Endothelial cell of umbilical vein (primary cell): Measurements from ENCODE around the gene SLC34A1. TPM values are rescaled to one million over a fixed set of nuclear protein-coding genes. Genes with fewer than 3 reads are reported as not detected.

Source experiments
- BruUV-seq: library from RNA; stranded (reverse); fragments of 400-500 nt; replicated peaks from 2 replicates; lab custom pipeline; 2021; lab: Mats Ljungman, UMichigan
- CTCF ChIA-PET: fragments of 300-600, 350-600 bp; sonication (Branson Sonifier 250); formaldehyde crosslinking; loops from one replicate; lab custom pipeline; 2021; ENCODE audit warnings: antibody characterized with exemption, inconsistent platforms; lab: Charles Lee
- POLR2A ChIA-PET: fragments of 300-600, 350-600 bp; sonication (Branson Sonifier 250); formaldehyde crosslinking; loops from one replicate; lab custom pipeline; 2021; ENCODE audit warnings: antibody characterized with exemption, inconsistent platforms; lab: Charles Lee
- DNase-seq: peaks from one replicate; pipeline ENCODE4 v3.0.0-alpha.2; 2011; ENCODE audit warnings: low read depth, low spot score
- FAIRE-seq: peaks from 2 replicates; lab custom pipeline; 2011; peaks lifted over from hg19 to GRCh38; lab: Jason Lieb, UNC
- H2AFZ ChIP-seq: 2 replicates; pipeline ENCODE4 v1.6.0; 2012; ENCODE audit warnings: low read depth, low read length, control low read depth, inconsistent platforms
- H3K27ac ChIP-seq: 2 replicates; pipeline ENCODE4 v1.5.1; 2011; ENCODE audit warnings: low read depth, mild to moderate bottlenecking, control low read depth, low read length, moderate library complexity; ENCODE audit not compliant: insufficient read depth
- H3K27me3 ChIP-seq, 2 experiments: 2 replicates each; pipeline versions ENCODE4 v1.6.0 to v1.6.1; 2011; ENCODE audit warnings: low read length in 2 of 2, mixed read lengths in 1 of 2; ENCODE audit not compliant: control insufficient read depth in 2 of 2, insufficient read depth in 2 of 2
- H3K36me3 ChIP-seq, 2 experiments: 2 replicates in 1 of 2; 3 replicates in 1 of 2; pipeline ENCODE4 v1.5.1; 2011; ENCODE audit warnings: low read length in 2 of 2, mild to moderate bottlenecking in 1 of 2, moderate library complexity in 1 of 2; ENCODE audit not compliant: control insufficient read depth in 2 of 2, insufficient read depth in 2 of 2; ENCODE audit errors: extremely low read depth in 1 of 2
- H3K4me1 ChIP-seq: 3 replicates; pipeline ENCODE4 v1.5.1; 2011; ENCODE audit warnings: mild to moderate bottlenecking, low read length; ENCODE audit not compliant: control insufficient read depth, insufficient read depth; ENCODE audit errors: extremely low read depth
- H3K4me2 ChIP-seq: 2 replicates; pipeline ENCODE4 v1.6.1; 2011; ENCODE audit warnings: low read length, control low read depth, mixed read lengths; ENCODE audit not compliant: insufficient read depth
- H3K4me3 ChIP-seq, 3 experiments: fragments of 200-600 bp in 1 of 3; sonication (generic), shearing (Covaris generic) in 1 of 3; replicated peaks in 1 of 3; 2 replicates each; pipeline ENCODE4 v1.5.1; 2011 to 2016; ENCODE audit warnings: control low read depth in 3 of 3, low read length in 3 of 3, mild to moderate bottlenecking in 2 of 3, inconsistent platforms in 1 of 3, low read depth in 1 of 3, moderate library complexity in 1 of 3; ENCODE audit not compliant: insufficient read depth in 1 of 3
- H3K79me2 ChIP-seq: 2 replicates; pipeline ENCODE4 v1.6.0; 2012; ENCODE audit warnings: low read length, inconsistent platforms; ENCODE audit not compliant: control insufficient read depth, insufficient read depth
- H3K9ac ChIP-seq: replicated peaks from 2 replicates; pipeline ENCODE3; 2011; ENCODE audit warnings: low read length, control low read depth; ENCODE audit not compliant: insufficient read depth; ENCODE audit errors: extremely low read depth
- H3K9me1 ChIP-seq: replicated peaks from 3 replicates; pipeline ENCODE4 v1.6.0; 2011; ENCODE audit warnings: mild to moderate bottlenecking, low read length; ENCODE audit not compliant: control insufficient read depth, insufficient read depth; ENCODE audit errors: extremely low read depth
- H3K9me3 ChIP-seq: replicated peaks from 2 replicates; pipeline ENCODE4 v1.5.1; 2012; ENCODE audit warnings: low read length, inconsistent platforms; ENCODE audit not compliant: control insufficient read depth, insufficient read depth
- H4K20me1 ChIP-seq: replicated peaks from 2 replicates; pipeline ENCODE3; 2011; ENCODE audit warnings: mild to moderate bottlenecking, low read length; ENCODE audit not compliant: control insufficient read depth, insufficient read depth; ENCODE audit errors: extremely low read depth
- EZH2 ChIP-seq: IDR thresholded peaks from 2 replicates; pipeline ENCODE4 v1.6.1; 2012; ENCODE audit warnings: borderline replicate concordance, low read depth, mild to moderate bottlenecking, moderate library complexity, low read length, inconsistent platforms; ENCODE audit not compliant: severe bottlenecking
- FOS ChIP-seq: IDR thresholded peaks from 2 replicates; pipeline ENCODE4 v1.6.1; 2011; ENCODE audit warnings: mild to moderate bottlenecking, low read length, moderate library complexity, borderline replicate concordance; ENCODE audit not compliant: insufficient read depth
- JUN ChIP-seq: IDR thresholded peaks from 2 replicates; pipeline ENCODE4 v1.6.1; 2011; ENCODE audit warnings: borderline replicate concordance, low read depth; ENCODE audit not compliant: insufficient read length, insufficient read depth
- POLR2A ChIP-seq: IDR thresholded peaks from 2 replicates; pipeline ENCODE4 v1.6.1; 2012; ENCODE audit warnings: low read depth, mild to moderate bottlenecking, control low read depth, low read length
- POLR2AphosphoS5 ChIP-seq: IDR thresholded peaks from 2 replicates; pipeline ENCODE4 v1.6.1; 2012; ENCODE audit warnings: low read depth, mild to moderate bottlenecking, control low read depth, low read length, moderate library complexity; ENCODE audit not compliant: insufficient read depth
- dilution Hi-C: fragments of 300-500 bp; cut with MboI; formaldehyde crosslinking; loops from one replicate; pipeline ENCODE4 v1.15.0; 2019; ENCODE audit warnings: low sequenced_read_pairs; ENCODE audit not compliant: extremely low pct_ligation_motif_present
- intact Hi-C: fragments of 100-400 bp; cut with micrococcal nuclease; formaldehyde crosslinking; loops from one replicate; pipeline ENCODE4 v1.10.0; 2022
- polyA plus RNA-seq, 4 experiments: library from polyadenylated mRNA; depleted of rRNA in 3 of 4; stranded (reverse) in 3 of 4; unstranded in 1 of 4; fragments of >200 nt; gene quantifications; 2 replicates each; pipeline versions ENCODE4 v1.2.1 to v1.2.3, GENCODE V29; 2011 to 2012; ENCODE audit warnings: missing spikeins in 1 of 4
- total RNA-seq: library from RNA; stranded (reverse); gene quantifications from 2 replicates; pipeline ENCODE4 v1.2.3, GENCODE V29; 2021
- TF ChIP-seq, protein P1 (sequence below): IDR thresholded peaks from 2 replicates; pipeline ENCODE4 v1.6.1; 2011; ENCODE audit not compliant: insufficient read depth, insufficient read length
- TF ChIP-seq, protein P2 (sequence below), 2 donors: IDR thresholded peaks; 1 replicate in 1 of 2; 2 replicates in 1 of 2; pipeline ENCODE4 v1.5.1; 2011; ENCODE audit warnings: low read length in 2 of 2, mild to moderate bottlenecking in 2 of 2, moderate library complexity in 2 of 2, control low read depth in 1 of 2, inconsistent platforms in 1 of 2, low read depth in 1 of 2; ENCODE audit not compliant: insufficient read depth in 1 of 2; ENCODE audit errors: extremely low read depth in 1 of 2

SLC34A1 gene
- total and polyA plus RNA-seq, 2 donors (not counting 3 experiments of a cell fraction or from before 2014, with no cell fraction given): not detected

- no TSS peak for BruUV-seq
- POLR2A ChIA-PET: interaction anchor here (1.1 kb wide), 1 partner anchor 15 kb away, joined by 4 read pairs; no protein-coding TSS in a partner anchor
- no peak overlapping the region for H3K27ac ChIP-seq
Measured at GRCh38 chr5:177410575-177410974, 26.3 kb downstream of the SLC34A1 start.

More at GRCh38 chr5:177410575-177410974, 26.3 kb downstream of the SLC34A1 start:
- CTCF ChIA-PET: no interaction called here
- intact Hi-C loops: no loop called here
- H2AFZ ChIP-seq: no peak overlapping the region
- H3K9ac ChIP-seq: no peak overlapping the region
- no peak overlapping the region for H3K4me2 ChIP-seq
- H3K4me3 ChIP-seq: no peak overlapping the region
- H3K9me3 ChIP-seq: no peaks in the 10 kb centered on the region
- no peak for DNase-seq
- dilution Hi-C loops: no loop called here
- no peaks in the 10 kb centered on the region for H4K20me1 ChIP-seq
- H3K36me3 ChIP-seq: no peaks in the 10 kb centered on the region
- FAIRE-seq: no peak
- peaks cover 0 to 7% of the 10 kb centered on the region in 2 experiments for H3K27me3 ChIP-seq
- H3K4me1 ChIP-seq: no peaks in the 10 kb centered on the region
- TF ChIP-seq POLR2AphosphoS5 (no peak), POLR2A (no peak), JUN (no peak), EZH2 (no peak), FOS (no peak)
- TF ChIP-seq, protein P1, sequence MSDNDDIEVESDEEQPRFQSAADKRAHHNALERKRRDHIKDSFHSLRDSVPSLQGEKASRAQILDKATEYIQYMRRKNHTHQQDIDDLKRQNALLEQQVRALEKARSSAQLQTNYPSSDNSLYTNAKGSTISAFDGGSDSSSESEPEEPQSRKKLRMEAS: no peak
- TF ChIP-seq, protein P2, sequence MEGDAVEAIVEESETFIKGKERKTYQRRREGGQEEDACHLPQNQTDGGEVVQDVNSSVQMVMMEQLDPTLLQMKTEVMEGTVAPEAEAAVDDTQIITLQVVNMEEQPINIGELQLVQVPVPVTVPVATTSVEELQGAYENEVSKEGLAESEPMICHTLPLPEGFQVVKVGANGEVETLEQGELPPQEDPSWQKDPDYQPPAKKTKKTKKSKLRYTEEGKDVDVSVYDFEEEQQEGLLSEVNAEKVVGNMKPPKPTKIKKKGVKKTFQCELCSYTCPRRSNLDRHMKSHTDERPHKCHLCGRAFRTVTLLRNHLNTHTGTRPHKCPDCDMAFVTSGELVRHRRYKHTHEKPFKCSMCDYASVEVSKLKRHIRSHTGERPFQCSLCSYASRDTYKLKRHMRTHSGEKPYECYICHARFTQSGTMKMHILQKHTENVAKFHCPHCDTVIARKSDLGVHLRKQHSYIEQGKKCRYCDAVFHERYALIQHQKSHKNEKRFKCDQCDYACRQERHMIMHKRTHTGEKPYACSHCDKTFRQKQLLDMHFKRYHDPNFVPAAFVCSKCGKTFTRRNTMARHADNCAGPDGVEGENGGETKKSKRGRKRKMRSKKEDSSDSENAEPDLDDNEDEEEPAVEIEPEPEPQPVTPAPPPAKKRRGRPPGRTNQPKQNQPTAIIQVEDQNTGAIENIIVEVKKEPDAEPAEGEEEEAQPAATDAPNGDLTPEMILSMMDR (IDR thresholded peaks at IDR 0.05; ENCODE audit: extremely low read depth in 1 of 2, insufficient read depth in 1 of 2, low read depth in 1 of 2, low read length in 2 of 2): no peak
- no peaks in the 10 kb centered on the region for H3K79me2 ChIP-seq
- H3K9me1 ChIP-seq: no peaks in the 10 kb centered on the region
